Nephron progenitor cell (in vitro differentiated cells): ENCODE measurements around the gene OR6J1.
"Not testable (repeated sequence)": the region's sequence is repeated elsewhere in the genome, so short reads cannot be mapped to it uniquely, and the experiment has no call there.

Experiments used
- DNase-seq: peaks from one replicate; pipeline ENCODE4 v3.0.0; 2021
- H3K27ac Mint-ChIP-seq: 2 replicates; pipeline ENCODE4 v1.8.0; 2021; ENCODE audit warnings: mild to moderate bottlenecking, moderate library complexity, mixed read lengths
- H3K27me3 Mint-ChIP-seq: 2 replicates; pipeline ENCODE4 v1.8.0; 2021; ENCODE audit warnings: mild to moderate bottlenecking, low read depth, mixed read lengths; ENCODE audit not compliant: poor library complexity
- H3K36me3 Mint-ChIP-seq: 2 replicates; pipeline ENCODE4 v1.8.0; 2021; ENCODE audit warnings: low read depth, mixed read lengths
- H3K4me1 Mint-ChIP-seq: 2 replicates; pipeline ENCODE4 v1.8.0; 2021; ENCODE audit warnings: mixed read lengths
- H3K4me3 Mint-ChIP-seq: 2 replicates; pipeline ENCODE4 v1.8.0; 2021; ENCODE audit warnings: mild to moderate bottlenecking, moderate library complexity, mixed read lengths
- H3K9me3 Mint-ChIP-seq: 2 replicates; pipeline ENCODE4 v1.8.0; 2021; ENCODE audit warnings: mild to moderate bottlenecking, moderate library complexity, mixed read lengths
- CTCF ChIP-seq: fragments of 200-600 bp; sonication (generic); IDR thresholded peaks from 2 replicates; pipeline ENCODE4 v1.5.0; 2021; ENCODE audit warnings: antibody characterized with exemption

Gene OR6J1

DNA sequence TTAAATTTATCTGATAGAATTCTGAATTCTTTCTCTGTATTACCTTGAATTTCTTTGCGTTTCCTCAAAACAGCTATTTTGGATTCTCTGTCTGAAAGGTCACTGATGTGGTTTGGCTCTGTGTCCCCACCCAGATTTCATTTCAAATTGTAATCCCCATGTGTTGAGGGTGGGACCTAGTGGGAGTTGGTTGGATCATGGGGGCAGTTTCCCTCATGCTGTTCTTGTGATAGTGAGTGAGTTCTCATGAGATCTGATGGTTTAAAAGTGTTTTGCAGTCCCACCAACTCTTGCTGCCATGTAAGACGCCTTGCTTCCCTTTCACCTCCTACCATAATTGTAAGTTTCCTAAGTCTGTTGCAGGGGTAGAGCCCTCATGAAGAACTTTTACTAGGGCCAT is 34.1 kb upstream of the OR6J1 start:
- Mint-ChIP-seq H3K4me1 (peaks cover 5% of the 10 kb centered on the region), H3K27me3 (peaks cover 4% of the 10 kb centered on the region), H3K9me3 (peaks cover 63% of the 10 kb centered on the region), H3K27ac (no peak overlapping the region), H3K4me3 (no peak overlapping the region), H3K36me3 (peaks cover 8% of the 10 kb centered on the region)
- no peak for DNase-seq
- no peak for TF ChIP-seq CTCF

DNA sequence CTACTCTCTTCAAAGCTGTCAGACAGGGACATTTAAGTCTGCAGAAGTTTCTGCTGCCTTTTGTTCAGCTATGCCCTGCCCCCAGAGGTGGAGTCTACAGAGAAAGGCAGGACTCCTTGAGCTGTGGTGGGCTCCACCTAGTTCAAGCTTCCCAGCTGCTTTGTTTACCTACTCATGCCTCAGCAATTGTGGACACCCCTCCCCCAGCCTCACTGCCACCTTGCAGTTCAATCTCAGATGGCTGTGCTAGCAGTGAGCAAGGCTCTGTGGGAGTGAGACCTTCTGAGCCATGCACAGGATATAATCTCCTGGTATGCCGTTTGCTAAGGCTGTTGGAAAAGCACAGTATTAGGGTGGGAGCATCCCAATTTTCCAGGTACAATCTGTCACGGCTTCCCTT is 33.4 kb upstream of the OR6J1 start:
- DNase-seq, H3K27ac Mint-ChIP-seq, H3K36me3 Mint-ChIP-seq, H3K27me3 Mint-ChIP-seq, H3K4me1 Mint-ChIP-seq, H3K4me3 Mint-ChIP-seq: not testable (repeated sequence)
- peaks cover 63% of the 10 kb centered on the region for H3K9me3 Mint-ChIP-seq

DNA sequence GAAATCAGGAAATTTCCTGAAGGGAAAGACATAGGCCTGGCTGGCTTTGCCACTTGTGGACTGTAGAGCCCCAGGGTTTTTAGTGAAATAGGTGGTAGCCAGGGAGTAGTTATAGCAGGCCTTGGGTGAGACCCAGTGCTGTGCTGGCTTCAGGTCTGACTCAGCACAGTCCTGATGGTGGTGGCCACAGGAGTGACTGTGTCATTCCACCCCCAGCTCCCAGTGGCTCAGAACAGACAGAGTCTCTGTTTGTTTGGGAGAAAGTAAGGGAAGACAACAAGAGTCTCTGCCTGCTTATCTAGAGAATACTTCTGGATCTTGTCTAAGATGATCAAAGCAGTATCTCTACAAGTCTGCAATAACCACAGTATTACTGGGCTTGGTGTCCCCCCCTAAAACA is 27.5 kb upstream of the OR6J1 start:
- Mint-ChIP-seq H3K36me3 (no peaks in the 10 kb centered on the region), H3K4me1 (no peaks in the 10 kb centered on the region), H3K27ac (no peak overlapping the region), H3K27me3 (peaks cover 3% of the 10 kb centered on the region), H3K4me3 (no peak overlapping the region), H3K9me3 (peaks cover 27% of the 10 kb centered on the region)
- no peak for TF ChIP-seq CTCF
- DNase-seq: no peak

DNA sequence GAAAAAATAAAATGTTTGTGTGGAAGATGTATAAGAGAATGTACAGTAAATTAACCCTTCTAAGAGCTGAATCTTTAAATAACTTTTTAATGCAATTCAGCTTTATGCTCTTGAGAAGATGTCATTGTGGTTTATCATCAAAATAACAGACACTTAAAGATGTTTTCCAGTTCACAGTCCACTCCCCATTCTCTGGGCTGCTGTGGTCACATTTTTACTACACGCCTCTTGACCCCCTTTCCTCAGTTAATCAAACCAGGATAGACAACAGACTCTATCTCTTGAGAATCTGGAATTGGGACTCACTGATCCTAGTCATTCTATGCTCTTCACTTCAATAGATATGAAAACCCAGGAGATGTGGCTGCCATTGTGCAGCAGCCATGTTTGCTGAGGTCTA is 24.7 kb upstream of the OR6J1 start:
- Mint-ChIP-seq H3K36me3 (no peaks in the 10 kb centered on the region), H3K9me3 (peaks cover 16% of the 10 kb centered on the region), H3K4me1 (peaks cover 6% of the 10 kb centered on the region), H3K4me3 (no peak overlapping the region), H3K27me3 (peaks cover 6% of the 10 kb centered on the region), H3K27ac (no peak overlapping the region)
- TF ChIP-seq CTCF: no peak
- no peak for DNase-seq

DNA sequence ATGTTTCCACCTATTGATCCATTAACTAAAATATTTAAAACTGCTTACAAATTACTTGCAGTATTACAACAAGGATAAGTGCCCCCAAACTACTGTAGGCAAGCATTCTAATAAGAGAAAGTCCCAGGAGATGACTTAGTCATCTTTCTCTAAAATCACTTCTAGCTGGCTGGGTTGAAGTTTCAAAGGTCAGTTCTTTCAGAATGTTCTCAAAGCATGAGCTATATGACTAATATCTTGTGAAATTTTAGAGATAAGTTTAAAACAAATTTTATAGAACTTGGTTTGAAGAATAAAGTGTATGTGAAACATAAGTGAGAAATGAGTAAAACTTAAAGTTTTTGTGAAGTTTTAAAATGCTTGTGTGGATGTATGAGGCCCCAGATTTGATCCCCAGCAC is 24.3 kb upstream of the OR6J1 start:
- Mint-ChIP-seq H3K4me1 (peaks cover 6% of the 10 kb centered on the region), H3K9me3 (peaks cover 12% of the 10 kb centered on the region), H3K27ac (no peak overlapping the region), H3K36me3 (no peaks in the 10 kb centered on the region), H3K4me3 (no peak overlapping the region), H3K27me3 (peaks cover 6% of the 10 kb centered on the region)
- DNase-seq: no peak
- TF ChIP-seq CTCF: no peak

- H3K27me3 Mint-ChIP-seq: peaks cover 6% of the 10 kb centered on the region
- no peak overlapping the region for H3K27ac Mint-ChIP-seq
- no peak for DNase-seq
Observed at GRCh38 chr14:22667881-22668280, 23.7 kb upstream of the OR6J1 start.

More at GRCh38 chr14:22667881-22668280, 23.7 kb upstream of the OR6J1 start:
- peaks cover 6% of the 10 kb centered on the region for H3K9me3 Mint-ChIP-seq
- H3K4me3 Mint-ChIP-seq: no peak overlapping the region
- H3K36me3 Mint-ChIP-seq: no peaks in the 10 kb centered on the region
- no peak for TF ChIP-seq CTCF
- H3K4me1 Mint-ChIP-seq: peaks cover 6% of the 10 kb centered on the region
